IMR-90 (cell line): ENCODE results near the gene FARP1. TPM values are rescaled to one million over a fixed set of nuclear protein-coding genes. Genes with fewer than 3 reads are reported as not detected.

ENCODE experiments used
- ATAC-seq: fragments of 200-7000 bp; cut with Tn5 transposase; 2 replicates; pipeline ENCODE4 v1.9.1; 2020; ENCODE audit warnings: low read depth, mild to moderate bottlenecking, moderate library complexity
- BruUV-seq: library from RNA; stranded (reverse); fragments of 400-500 nt; replicated peaks from 2 replicates; lab custom pipeline; 2021; lab: Mats Ljungman, UMichigan
- CTCF ChIA-PET: fragments of 300-600 bp; formaldehyde crosslinking; extraction: SDS; loops from one replicate; lab custom pipeline; 2021; ENCODE audit warnings: antibody characterized with exemption; lab: Yijun Ruan, JAX
- POLR2A ChIA-PET: fragments of 300-600 bp; sonication (Branson Sonifier 250); formaldehyde crosslinking; loops from one replicate; lab custom pipeline; 2022; ENCODE audit warnings: antibody characterized with exemption; ENCODE audit not compliant: unreplicated experiment; lab: Charles Lee
- DNase-seq: peaks from one replicate; pipeline ENCODE4 v3.0.0; 2013
- H2AFZ ChIP-seq: replicated peaks from 2 replicates; pipeline ENCODE3; 2013; ENCODE audit warnings: low read length, mild to moderate bottlenecking; ENCODE audit not compliant: poor library complexity
- H2AK5ac ChIP-seq: 2 replicates; pipeline ENCODE4 v1.6.1; 2013; ENCODE audit warnings: low read depth, low read length, inconsistent platforms
- H2AK9ac ChIP-seq: replicated peaks from 2 replicates; pipeline ENCODE3; 2013; ENCODE audit warnings: mild to moderate bottlenecking, low read depth, low read length, moderate library complexity; ENCODE audit not compliant: poor library complexity
- H2BK120ac ChIP-seq: 2 replicates; pipeline ENCODE4 v1.6.1; 2013; ENCODE audit warnings: low read depth, low read length, inconsistent platforms
- H2BK15ac ChIP-seq: 3 replicates; pipeline ENCODE4 v1.6.1; 2013; ENCODE audit warnings: low read depth, low read length, inconsistent platforms
- H2BK20ac ChIP-seq: 2 replicates; pipeline ENCODE4 v1.6.1; 2013; ENCODE audit warnings: low read depth, mild to moderate bottlenecking, inconsistent platforms, low read length, moderate library complexity
- H2BK5ac ChIP-seq: 2 replicates; pipeline ENCODE4 v1.6.1; 2013; ENCODE audit warnings: mild to moderate bottlenecking, low read depth, low read length, inconsistent platforms; ENCODE audit not compliant: poor library complexity, severe bottlenecking
- H3K14ac ChIP-seq: replicated peaks from 2 replicates; pipeline ENCODE4 v1.6.1; 2013; ENCODE audit warnings: low read depth, low read length, inconsistent platforms
- H3K18ac ChIP-seq: 2 replicates; pipeline ENCODE4 v1.6.1; 2013; ENCODE audit warnings: low read depth, low read length, control low read depth
- H3K23ac ChIP-seq: 2 replicates; pipeline ENCODE4 v1.6.1; 2013; ENCODE audit warnings: low read depth, low read length, inconsistent platforms
- H3K27ac ChIP-seq: 2 replicates; pipeline ENCODE4 v1.5.1; 2013; ENCODE audit warnings: mild to moderate bottlenecking, control low read depth, low read length; ENCODE audit not compliant: insufficient read depth
- H3K27me3 ChIP-seq: 2 replicates; pipeline ENCODE4 v1.6.1; 2013; ENCODE audit warnings: low read length; ENCODE audit not compliant: control insufficient read depth, insufficient read depth
- H3K36me3 ChIP-seq: 2 replicates; pipeline ENCODE4 v1.6.1; 2013; ENCODE audit warnings: low read length, mixed read lengths; ENCODE audit not compliant: control insufficient read depth, insufficient read depth
- H3K4ac ChIP-seq: 2 replicates; pipeline ENCODE4 v1.6.1; 2013; ENCODE audit warnings: low read depth, low read length, inconsistent platforms
- H3K4me1 ChIP-seq: 2 replicates; pipeline ENCODE4 v1.6.1; 2013; ENCODE audit warnings: low read length, mixed read lengths; ENCODE audit not compliant: control insufficient read depth, insufficient read depth
- H3K4me2 ChIP-seq: 2 replicates; pipeline ENCODE4 v1.6.1; 2013; ENCODE audit warnings: low read depth, mild to moderate bottlenecking, control low read depth, low read length, moderate library complexity
- H3K4me3 ChIP-seq: 2 replicates; pipeline ENCODE4 v1.5.1; 2013; ENCODE audit warnings: low read depth, mild to moderate bottlenecking, control low read depth, low read length, moderate library complexity; ENCODE audit not compliant: insufficient read depth
- H3K56ac ChIP-seq: 2 replicates; pipeline ENCODE4 v1.6.1; 2013; ENCODE audit warnings: low read length, inconsistent platforms; ENCODE audit not compliant: insufficient read depth; ENCODE audit errors: extremely low read depth
- H3K79me1 ChIP-seq, 2 experiments: 2 replicates each; pipeline ENCODE4 v1.6.1; 2013; ENCODE audit warnings: low read length in 2 of 2, inconsistent platforms in 1 of 2, low read depth in 1 of 2
- H3K9ac ChIP-seq: 2 replicates; pipeline ENCODE4 v1.6.1; 2013; ENCODE audit warnings: low read depth, low read length, control low read depth
- H3K9me1 ChIP-seq: 2 replicates; pipeline ENCODE4 v1.6.1; 2013; ENCODE audit warnings: low read length, inconsistent platforms; ENCODE audit not compliant: insufficient read depth
- H3K9me3 ChIP-seq: 2 replicates; pipeline ENCODE4 v1.6.1; 2013; ENCODE audit warnings: low read length; ENCODE audit not compliant: control insufficient read depth, insufficient read depth
- H4K20me1 ChIP-seq: 2 replicates; pipeline ENCODE4 v1.6.1; 2013; ENCODE audit warnings: low read length, inconsistent platforms; ENCODE audit not compliant: insufficient read depth
- H4K5ac ChIP-seq: 2 replicates; pipeline ENCODE4 v1.6.1; 2013; ENCODE audit warnings: mild to moderate bottlenecking, low read depth, low read length, control low read depth
- H4K8ac ChIP-seq, 2 experiments: 2 replicates each; pipeline ENCODE4 v1.6.1; 2013; ENCODE audit warnings: low read depth in 2 of 2, low read length in 2 of 2, control low read depth in 1 of 2, inconsistent platforms in 1 of 2
- H4K91ac ChIP-seq: 2 replicates; pipeline ENCODE4 v1.6.1; 2013; ENCODE audit warnings: low read depth, low read length, inconsistent platforms; ENCODE audit not compliant: insufficient read depth
- CEBPB ChIP-seq: IDR thresholded peaks from 2 replicates; pipeline ENCODE4 v1.6.1; 2012; ENCODE audit warnings: low read depth, low read length, improper control_type of control experiment
- CHD1 ChIP-seq: IDR thresholded peaks from 2 replicates; pipeline ENCODE4 v1.6.1; 2012; ENCODE audit warnings: low read depth, low read length, improper control_type of control experiment
- ELK1 ChIP-seq: fragments of 150-350 bp; IDR thresholded peaks from 2 replicates; pipeline ENCODE4 v1.6.1; 2016; ENCODE audit warnings: low read depth, mild to moderate bottlenecking, low read length, moderate library complexity, borderline replicate concordance
- FOS ChIP-seq: fragments of 150-350 bp; IDR thresholded peaks from 2 replicates; pipeline ENCODE4 v1.6.1; 2016; ENCODE audit warnings: low read depth, low read length
- MAFK ChIP-seq: IDR thresholded peaks from 2 replicates; pipeline ENCODE4 v1.6.1; 2012; ENCODE audit warnings: low read depth, low read length, improper control_type of control experiment
- MAZ ChIP-seq: IDR thresholded peaks from 2 replicates; pipeline ENCODE4 v1.6.1; 2012; ENCODE audit warnings: low read depth, mild to moderate bottlenecking, low read length, improper control_type of control experiment, moderate library complexity, borderline replicate concordance
- NFE2L2 ChIP-seq: fragments of 150-350 bp; IDR thresholded peaks from 2 replicates; pipeline ENCODE4 v1.6.1; 2016; ENCODE audit warnings: low read depth, mild to moderate bottlenecking, low read length
- POLR2A ChIP-seq: IDR thresholded peaks from 2 replicates; pipeline ENCODE4 v1.6.1; 2012; ENCODE audit warnings: mild to moderate bottlenecking, low read depth, low read length
- RAD21 ChIP-seq: IDR thresholded peaks from 2 replicates; pipeline ENCODE4 v1.6.1; 2012; ENCODE audit warnings: low read length, improper control_type of control experiment
- RCOR1 ChIP-seq: IDR thresholded peaks from 2 replicates; pipeline ENCODE4 v1.6.1; 2012; ENCODE audit warnings: mild to moderate bottlenecking, low read length, improper control_type of control experiment; ENCODE audit not compliant: insufficient replicate concordance
- RFX5 ChIP-seq: IDR thresholded peaks from 2 replicates; pipeline ENCODE4 v1.8.0; 2012; ENCODE audit warnings: low read depth, mild to moderate bottlenecking, low read length, moderate library complexity
- SMC3 ChIP-seq: fragments of 150-350 bp; IDR thresholded peaks from 2 replicates; pipeline ENCODE4 v1.6.1; 2016; ENCODE audit warnings: low read depth, mild to moderate bottlenecking, antibody characterized with exemption, low read length, moderate library complexity
- WGBS, 2 experiments: methylation state at CpG; one replicate each; pipeline versions ENCODE4 v1.1.5 to v1.1.7; 2013; ENCODE audit warnings: missing lambda C conversion rate in 2 of 2; ENCODE audit not compliant: insufficient read length in 1 of 2; ENCODE audit errors: extremely low coverage in 2 of 2; 5-methylcytosine and 5-hydroxymethylcytosine counted together
- dilution Hi-C: fragments of 300-500 bp; cut with HindIII; formaldehyde crosslinking; loops from one replicate; pipeline ENCODE4 v1.14.3; 2018; ENCODE audit warnings: low sequenced_read_pairs; ENCODE audit not compliant: unreplicated experiment
- in situ Hi-C: fragments of 300-500 bp; cut with MboI; formaldehyde crosslinking; loops from 3 replicates; pipeline ENCODE4 v1.14.3; 2019; ENCODE audit warnings: low sequenced_read_pairs, inconsistent platforms, mixed read lengths
- intact Hi-C: fragments of 100-400 bp; cut with micrococcal nuclease; formaldehyde crosslinking; loops from 2 replicates; pipeline ENCODE4 v1.10.0; 2022
- polyA plus RNA-seq, 3 experiments: library from polyadenylated mRNA; depleted of rRNA; stranded (reverse); fragments of >200 nt; gene quantifications; 2 replicates each; pipeline ENCODE4 v1.2.3, GENCODE V29; 2012; ENCODE audit warnings: low replicate concordance in 1 of 3
- total RNA-seq: library from RNA; depleted of rRNA; stranded (reverse); fragments of >200 nt; gene quantifications from 2 replicates; pipeline ENCODE4 v1.2.3, GENCODE V29; 2012
- TF ChIP-seq, protein P1 (sequence below): fragments of 150-350 bp; IDR thresholded peaks from 2 replicates; pipeline ENCODE4 v1.6.1; 2017; ENCODE audit warnings: mild to moderate bottlenecking, antibody characterized with exemption, low read length, low read depth

FARP1 gene
- total and polyA plus RNA-seq, 2 of the 4 experiments (the other 2 are of a cell fraction): 39.6 to 57.0 TPM

DNA sequence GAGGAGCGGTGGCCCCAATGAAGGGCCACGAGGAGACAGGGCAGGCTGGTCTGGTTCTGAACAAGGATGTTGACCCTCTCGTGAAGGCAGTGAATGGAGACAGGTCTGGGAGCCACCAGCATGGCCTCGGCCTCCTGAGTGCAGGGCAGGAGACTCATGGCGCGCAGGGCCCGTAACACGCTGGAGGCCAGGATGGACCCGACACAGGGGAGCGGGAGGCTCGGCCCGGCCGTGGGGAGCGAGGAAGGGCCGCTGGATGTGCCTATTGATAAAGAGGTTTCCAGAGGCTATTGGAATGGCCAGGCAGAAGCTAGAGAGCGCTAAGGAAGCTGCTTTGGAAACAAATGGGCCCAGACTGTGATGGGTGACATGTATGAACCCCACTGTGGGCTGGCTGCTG lies 301.5 kb downstream of the FARP1 start:
- BruUV-seq: no TSS peak
- Histone ChIP-seq H3K9ac (no peak overlapping the region), H3K4me1 (peaks cover 6% of the 10 kb centered on the region), H2BK120ac (no peak overlapping the region), H3K27ac (no peak overlapping the region), H2AK9ac (no peak overlapping the region), H4K5ac (no peak overlapping the region), H3K9me1 (peaks cover 11% of the 10 kb centered on the region), H3K18ac (no peak overlapping the region), H3K79me1 (peaks cover 6 to 50% of the 10 kb centered on the region in 2 experiments; a peak in 3 of 4 replicates), H3K4me3 (no peak overlapping the region), H4K8ac (no peak overlapping the region; a peak in 1 of 4 replicates), H3K27me3 (no peaks in the 10 kb centered on the region), H3K4ac (no peak overlapping the region; the same call in 1 of the 2 replicates), H3K14ac (0 out of 2 replicates have a peak overlapping the region, but pooled peaks have one; percentile 12), H3K56ac (no peak overlapping the region), H2BK5ac (no peak overlapping the region), H4K20me1 (peaks cover 22% of the 10 kb centered on the region), H3K36me3 (peaks cover 76% of the 10 kb centered on the region), H3K4me2 (no peak overlapping the region), H2AFZ (no peak overlapping the region), H3K23ac (no peak overlapping the region), H2BK20ac (0 out of 2 replicates have a peak overlapping the region, but pooled peaks have one; percentile 4), H3K9me3 (no peaks in the 10 kb centered on the region), H4K91ac (peak overlapping the region; percentile 87; the same call in 1 of the 2 replicates), H2AK5ac (peak overlapping the region; percentile 99), H2BK15ac (no peak overlapping the region)
- TF ChIP-seq RFX5 (no peak), ELK1 (no peak), POLR2A (no peak), MAZ (no peak), RAD21 (no peak), MAFK (no peak), RCOR1 (no peak), CHD1 (no peak), SMC3 (no peak), NFE2L2 (no peak), CEBPB (no peak), FOS (no peak)
- TF ChIP-seq, protein P1, sequence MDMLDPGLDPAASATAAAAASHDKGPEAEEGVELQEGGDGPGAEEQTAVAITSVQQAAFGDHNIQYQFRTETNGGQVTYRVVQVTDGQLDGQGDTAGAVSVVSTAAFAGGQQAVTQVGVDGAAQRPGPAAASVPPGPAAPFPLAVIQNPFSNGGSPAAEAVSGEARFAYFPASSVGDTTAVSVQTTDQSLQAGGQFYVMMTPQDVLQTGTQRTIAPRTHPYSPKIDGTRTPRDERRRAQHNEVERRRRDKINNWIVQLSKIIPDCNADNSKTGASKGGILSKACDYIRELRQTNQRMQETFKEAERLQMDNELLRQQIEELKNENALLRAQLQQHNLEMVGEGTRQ: no peak
- ChIA-PET CTCF (interaction anchor here (0.7 to 1.9 kb wide), 4 partner anchors 13 to 229 kb away, joined by 3 to 8 read pairs (median 4); no protein-coding TSS in a partner anchor), POLR2A (no interaction called here)
- ATAC-seq (no peak), DNase-seq (no peak)
- 98% methylated on average over 6 of the region's 16 CpGs; no CpG with 5 or more reads in 1 of the 2 experiments for WGBS, 2 experiments
- intact Hi-C loops (loop anchor here (2.0 to 10.0 kb wide), 2 partner anchors 396 to 590 kb away; no protein-coding TSS in a partner anchor), in situ Hi-C loops (loop anchor here (10.0 to 25.0 kb wide), 2 partner anchors 590 to 593 kb away; no protein-coding TSS in a partner anchor), dilution Hi-C loops (no loop called here)
